ENCODE results near the gene RCCD1.

The RCCD1 gene

DNA sequence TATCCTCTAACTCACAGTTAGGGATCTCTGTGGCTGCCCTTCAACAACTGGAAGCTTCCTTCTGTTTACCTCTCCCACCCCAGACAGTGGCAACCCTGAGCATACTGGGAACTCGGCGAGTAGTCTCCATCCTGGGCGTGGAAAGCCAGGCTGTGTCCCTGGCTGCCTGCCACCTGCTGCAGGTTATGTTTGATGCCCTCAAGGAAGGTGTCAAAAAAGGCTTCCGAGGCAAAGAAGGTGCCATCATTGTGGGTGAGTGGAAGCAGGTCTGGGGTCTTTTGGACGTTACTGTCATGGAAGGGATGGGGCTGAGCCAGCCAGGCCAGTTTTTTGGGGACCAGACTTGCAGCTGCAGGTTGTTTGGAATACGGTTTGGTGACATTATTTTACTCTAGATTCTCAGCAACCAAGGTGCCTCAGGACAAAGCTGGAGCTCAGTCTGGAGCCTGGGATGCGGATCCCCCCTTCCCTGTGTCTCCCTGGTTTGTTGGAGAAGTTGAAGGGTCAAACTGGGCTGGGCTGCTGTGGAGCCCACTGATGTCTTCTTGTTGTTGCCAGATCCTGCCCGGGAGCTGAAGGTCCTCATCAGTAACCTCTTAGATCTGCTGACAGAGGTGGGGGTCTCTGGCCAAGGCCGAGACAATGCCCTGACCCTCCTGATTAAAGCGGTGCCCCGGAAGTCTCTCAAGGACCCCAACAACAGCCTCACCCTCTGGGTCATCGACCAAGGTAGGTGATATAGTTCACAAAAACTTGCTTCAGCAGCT lies 12.1 kb upstream of the RCCD1 start:
- Histone ChIP-seq H3K4me2 (ENCODE audit: low read length) (no peak overlapping the region), H3K79me2 (ENCODE audit: control insufficient read depth, low read length) (no peaks in the 10 kb centered on the region), H3K4me3 (ENCODE audit: low read length) (no peak overlapping the region), H3K9me2 (replicated peaks; ENCODE audit: control insufficient read depth, low read length) (no peaks in the 10 kb centered on the region), H3K4me1 (ENCODE audit: control insufficient read depth, low read length) (no peaks in the 10 kb centered on the region), H3K36me3 (ENCODE audit: control insufficient read depth, low read length) (peaks cover 77% of the 10 kb centered on the region), H3F3A (ENCODE audit: control insufficient read depth, insufficient read depth) (no peaks in the 10 kb centered on the region), H4K20me1 (ENCODE audit: control insufficient read depth, insufficient read depth, low read depth, low read length) (no peaks in the 10 kb centered on the region), H3K27ac (ENCODE audit: low read depth, low read length) (no peak overlapping the region), H3K9me3 (ENCODE audit: control insufficient read depth, insufficient read depth, low read length) (no peaks in the 10 kb centered on the region), H3K27me3 (ENCODE audit: control insufficient read depth, low read length) (no peaks in the 10 kb centered on the region)
- TF ChIP-seq CTCF (IDR thresholded peaks at IDR 0.05; ENCODE audit: low read depth, low read length, poor library complexity, severe bottlenecking), result no peak

- H3K79me2 ChIP-seq (ENCODE audit: control insufficient read depth, low read length), result no peaks in the 10 kb centered on the region
- H3K9me2 ChIP-seq (replicated peaks; ENCODE audit: control insufficient read depth, low read length), result no peaks in the 10 kb centered on the region
- no peaks in the 10 kb centered on the region for H3K27me3 ChIP-seq (ENCODE audit: control insufficient read depth, low read length)
- no peaks in the 10 kb centered on the region for H3K9me3 ChIP-seq (ENCODE audit: control insufficient read depth, insufficient read depth, low read length)
- no peak overlapping the region for H3K4me2 ChIP-seq (ENCODE audit: low read length)
- no peak overlapping the region for H3K27ac ChIP-seq (ENCODE audit: low read depth, low read length)
- H3K4me1 ChIP-seq (ENCODE audit: control insufficient read depth, low read length), result no peaks in the 10 kb centered on the region
- H3F3A ChIP-seq (ENCODE audit: control insufficient read depth, insufficient read depth), result no peaks in the 10 kb centered on the region
- H3K4me3 ChIP-seq (ENCODE audit: low read length), result no peak overlapping the region
- peaks cover 81% of the 10 kb centered on the region for H3K36me3 ChIP-seq (ENCODE audit: control insufficient read depth, low read length)
- TF ChIP-seq CTCF (IDR thresholded peaks at IDR 0.05; ENCODE audit: low read depth, low read length, poor library complexity, severe bottlenecking) (no peak), EZH2phosphoT487 (IDR thresholded peaks at IDR 0.05; ENCODE audit: borderline replicate concordance, low read length) (no peak)
- H4K20me1 ChIP-seq (ENCODE audit: control insufficient read depth, insufficient read depth, low read depth, low read length), result no peaks in the 10 kb centered on the region
These were observed 9.6 kb upstream of the RCCD1 start for GRCh38 chr15:90945091-90945490.

DNA sequence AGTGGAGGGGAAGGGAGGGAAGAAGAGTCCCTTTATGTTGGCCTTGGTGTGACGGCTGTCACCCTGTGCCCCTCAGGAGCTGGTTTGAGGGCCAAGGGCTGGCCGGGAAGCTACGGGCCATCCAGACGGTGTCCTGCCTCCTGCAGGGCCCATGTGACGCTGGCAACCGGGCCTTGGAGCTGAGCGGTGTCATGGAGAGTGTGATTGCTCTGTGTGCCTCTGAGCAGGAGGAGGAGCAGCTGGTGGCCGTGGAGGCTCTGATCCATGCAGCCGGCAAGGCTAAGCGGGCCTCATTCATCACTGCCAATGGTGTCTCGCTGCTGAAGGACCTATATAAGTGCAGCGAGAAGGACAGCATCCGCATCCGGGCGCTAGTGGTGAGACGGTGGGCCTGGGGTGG lies 8.1 kb upstream of the RCCD1 start:
- no peaks in the 10 kb centered on the region for H3F3A ChIP-seq (ENCODE audit: control insufficient read depth, insufficient read depth)
- H3K36me3 ChIP-seq (ENCODE audit: control insufficient read depth, low read length), result peaks cover 79% of the 10 kb centered on the region
- no peaks in the 10 kb centered on the region for H4K20me1 ChIP-seq (ENCODE audit: control insufficient read depth, insufficient read depth, low read depth, low read length)
- H3K9me2 ChIP-seq (replicated peaks; ENCODE audit: control insufficient read depth, low read length), result no peaks in the 10 kb centered on the region
- H3K4me3 ChIP-seq (ENCODE audit: low read length), result no peak overlapping the region
- no peaks in the 10 kb centered on the region for H3K27me3 ChIP-seq (ENCODE audit: control insufficient read depth, low read length)
- no peaks in the 10 kb centered on the region for H3K79me2 ChIP-seq (ENCODE audit: control insufficient read depth, low read length)
- no peaks in the 10 kb centered on the region for H3K4me1 ChIP-seq (ENCODE audit: control insufficient read depth, low read length)
- no peak overlapping the region for H3K4me2 ChIP-seq (ENCODE audit: low read length)
- TF ChIP-seq CTCF (IDR thresholded peaks at IDR 0.05; ENCODE audit: low read depth, low read length, poor library complexity, severe bottlenecking), result no peak
- no peak overlapping the region for H3K27ac ChIP-seq (ENCODE audit: low read depth, low read length)
- no peaks in the 10 kb centered on the region for H3K9me3 ChIP-seq (ENCODE audit: control insufficient read depth, insufficient read depth, low read length)

All from DOHH2 (cell line).